DOHH2 (cell line): ENCODE results near the gene B4GALT5.
"Not testable (repeated sequence)": the region's sequence is repeated elsewhere in the genome, so short reads cannot be mapped to it uniquely, and the experiment has no call there.

ENCODE experiments used
- H3F3A ChIP-seq: fragments of 200-600 bp; sonication (generic), shearing (Covaris generic); 2 replicates; pipeline ENCODE4 v1.6.0; 2016; ENCODE audit warnings: antibody characterized with exemption, mild to moderate bottlenecking; ENCODE audit not compliant: control insufficient read depth, insufficient read depth
- H3K27ac ChIP-seq: fragments of 200-600 bp; sonication (generic); 2 replicates; pipeline ENCODE4 v1.5.1; 2014; ENCODE audit warnings: low read depth, mild to moderate bottlenecking, low read length, moderate library complexity
- H3K27me3 ChIP-seq: fragments of 200-600 bp; sonication (generic); 2 replicates; pipeline ENCODE4 v1.6.1; 2014; ENCODE audit warnings: mild to moderate bottlenecking, low read length, mixed read lengths; ENCODE audit not compliant: control insufficient read depth
- H3K36me3 ChIP-seq: fragments of 200-600 bp; sonication (generic); 2 replicates; pipeline ENCODE4 v1.6.1; 2014; ENCODE audit warnings: mild to moderate bottlenecking, low read length, moderate library complexity, mixed read lengths; ENCODE audit not compliant: control insufficient read depth
- H3K4me1 ChIP-seq: fragments of 200-600 bp; sonication (generic); 2 replicates; pipeline ENCODE4 v1.6.1; 2014; ENCODE audit warnings: mild to moderate bottlenecking, low read length, mixed read lengths; ENCODE audit not compliant: control insufficient read depth
- H3K4me2 ChIP-seq: fragments of 200-600 bp; sonication (generic); 2 replicates; pipeline ENCODE4 v1.6.0; 2014; ENCODE audit warnings: mild to moderate bottlenecking, low read length, moderate library complexity
- H3K4me3 ChIP-seq: fragments of 200-600 bp; sonication (generic); 2 replicates; pipeline ENCODE4 v1.5.1; 2014; ENCODE audit warnings: mild to moderate bottlenecking, low read length, mixed read lengths
- H3K79me2 ChIP-seq: fragments of 200-600 bp; sonication (generic); 2 replicates; pipeline ENCODE4 v1.6.1; 2014; ENCODE audit warnings: mild to moderate bottlenecking, low read length, mixed read lengths; ENCODE audit not compliant: control insufficient read depth
- H3K9me2 ChIP-seq: fragments of 200-600 bp; sonication (generic); replicated peaks from 2 replicates; pipeline ENCODE4 v1.6.1; 2014; ENCODE audit warnings: mild to moderate bottlenecking, low read length, mixed read lengths; ENCODE audit not compliant: control insufficient read depth
- H3K9me3 ChIP-seq: fragments of 200-600 bp; sonication (generic); 2 replicates; pipeline ENCODE4 v1.6.1; 2014; ENCODE audit warnings: antibody characterized with exemption, low read length, mixed read lengths; ENCODE audit not compliant: control insufficient read depth, insufficient read depth
- H4K20me1 ChIP-seq: fragments of 200-600 bp; sonication (generic); 2 replicates; pipeline ENCODE4 v1.6.0; 2014; ENCODE audit warnings: low read depth, mild to moderate bottlenecking, antibody characterized with exemption, low read length, moderate library complexity; ENCODE audit not compliant: control insufficient read depth, insufficient read depth
- CTCF ChIP-seq: fragments of 200-600 bp; sonication (generic); IDR thresholded peaks from one replicate; pipeline ENCODE4 v1.5.1; 2014; ENCODE audit warnings: antibody characterized with exemption, mild to moderate bottlenecking, low read depth, low read length; ENCODE audit not compliant: poor library complexity, severe bottlenecking
- EZH2phosphoT487 ChIP-seq: fragments of 200-600 bp; sonication (generic); IDR thresholded peaks from 2 replicates; pipeline ENCODE4 v1.6.1; 2017; ENCODE audit warnings: borderline replicate concordance, mild to moderate bottlenecking, antibody characterized with exemption, low read length, moderate library complexity, mixed read lengths

B4GALT5 gene

DNA sequence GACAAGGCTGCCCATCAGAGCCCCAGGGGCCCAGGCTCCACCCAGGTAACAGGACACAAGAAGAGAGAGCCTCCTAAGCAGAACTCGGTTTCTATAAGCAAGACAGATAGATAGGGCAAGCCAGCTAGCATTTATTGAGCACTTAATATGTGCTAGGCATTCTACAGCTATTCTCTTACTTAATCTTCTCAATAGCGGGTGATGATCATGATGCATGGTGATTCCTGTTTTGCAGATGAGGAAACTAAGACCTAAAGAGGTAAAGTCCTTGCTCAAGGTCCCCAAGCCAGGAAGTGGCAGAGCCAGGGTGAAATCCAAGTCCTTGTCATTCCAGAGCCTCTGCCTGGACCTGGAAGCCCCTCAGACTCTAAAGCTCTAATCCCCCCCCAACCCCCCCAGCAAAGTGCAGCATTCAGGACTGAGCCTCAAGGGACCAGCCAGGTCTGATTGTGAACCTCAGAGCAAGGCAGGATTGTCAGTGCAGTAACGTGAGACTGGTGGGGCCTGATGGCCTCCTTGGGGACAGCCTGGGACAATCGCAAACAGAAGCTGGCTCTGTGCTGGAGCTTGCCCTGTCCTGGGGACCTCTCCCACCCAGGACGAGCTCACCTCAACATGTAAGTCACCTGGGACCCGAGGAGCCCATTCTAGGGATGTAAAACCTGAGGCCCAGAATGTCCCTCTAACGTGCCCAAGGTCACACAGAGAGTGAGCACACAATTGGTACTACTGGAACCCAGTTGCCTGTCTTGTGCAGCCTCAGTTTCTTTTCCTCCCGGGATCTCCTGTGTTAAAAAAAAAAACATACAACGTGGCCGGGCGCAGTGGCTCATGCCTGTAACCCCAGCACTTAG, 97.3 kb downstream of the B4GALT5 start:
- Histone ChIP-seq H3K9me3 (no peaks in the 10 kb centered on the region), H3F3A (peaks cover 9% of the 10 kb centered on the region), H3K4me2 (no peak overlapping the region), H3K27me3 (no peaks in the 10 kb centered on the region), H3K36me3 (no peaks in the 10 kb centered on the region), H3K4me3 (no peak overlapping the region), H3K27ac (no peak overlapping the region), H4K20me1 (no peaks in the 10 kb centered on the region), H3K9me2 (no peaks in the 10 kb centered on the region), H3K4me1 (peaks cover 39% of the 10 kb centered on the region), H3K79me2 (no peaks in the 10 kb centered on the region)
- TF ChIP-seq EZH2phosphoT487 (no peak), CTCF (no peak)

GRCh38 chr20:49615401-49616153, 98.1 kb downstream of the B4GALT5 start:
- Histone ChIP-seq H3K4me2 (no peak overlapping the region), H3F3A (peaks cover 7% of the 10 kb centered on the region), H3K4me3 (no peak overlapping the region), H3K9me2 (no peaks in the 10 kb centered on the region), H3K4me1 (peaks cover 39% of the 10 kb centered on the region), H3K27ac (no peak overlapping the region), H4K20me1 (no peaks in the 10 kb centered on the region), H3K9me3 (no peaks in the 10 kb centered on the region), H3K27me3 (no peaks in the 10 kb centered on the region), H3K36me3 (no peaks in the 10 kb centered on the region), H3K79me2 (no peaks in the 10 kb centered on the region)
- TF ChIP-seq CTCF, result no peak
- TF ChIP-seq EZH2phosphoT487, result no peak

DNA sequence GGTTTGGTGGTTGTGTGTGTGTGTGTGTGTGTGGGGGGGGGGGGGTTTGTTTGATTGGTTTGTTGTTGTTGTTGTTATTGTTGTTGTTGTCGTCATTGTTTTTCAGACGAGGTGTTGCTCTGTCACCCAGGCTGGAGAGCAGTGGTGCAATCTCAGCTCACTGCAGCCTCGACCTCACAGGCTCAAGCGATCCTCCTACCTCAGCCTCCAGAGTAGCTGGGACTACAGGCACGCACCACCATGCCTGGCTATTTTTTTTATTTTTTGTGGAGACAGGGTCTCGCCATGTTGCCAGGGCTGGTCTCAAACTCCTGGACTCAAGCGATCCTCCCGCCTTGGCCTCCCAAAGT, 98.7 kb downstream of the B4GALT5 start:
- not testable (repeated sequence) for H3K79me2 ChIP-seq, H4K20me1 ChIP-seq, H3F3A ChIP-seq, H3K36me3 ChIP-seq, H3K4me3 ChIP-seq, H3K9me2 ChIP-seq, H3K9me3 ChIP-seq, H3K27me3 ChIP-seq, H3K27ac ChIP-seq, H3K4me2 ChIP-seq
- peaks cover 34% of the 10 kb centered on the region for H3K4me1 ChIP-seq
